Neural cell (in vitro differentiated cells): ENCODE data around the gene STK38. TPM values are rescaled to one million over a fixed set of nuclear protein-coding genes. Genes with fewer than 3 reads are reported as not detected.

Source experiments
- H2AFZ ChIP-seq: fragments of 200-600, 300-800 bp; sonication (generic), shearing (Covaris generic); 2 replicates; pipeline ENCODE4 v1.6.0; 2014; ENCODE audit warnings: low read depth, mild to moderate bottlenecking, antibody characterized with exemption, low read length, moderate library complexity
- H3F3A ChIP-seq: fragments of 200-600 bp; shearing (Covaris generic); 2 replicates; pipeline ENCODE4 v1.6.1; 2016; ENCODE audit warnings: mild to moderate bottlenecking, moderate library complexity, mixed read lengths, antibody characterized with exemption, low read length; ENCODE audit not compliant: insufficient read depth, poor library complexity, severe bottlenecking
- H3K27ac ChIP-seq: fragments of 200-600, 300-800 bp; sonication (generic), shearing (Covaris generic); 2 replicates; pipeline ENCODE4 v1.5.1; 2014; ENCODE audit warnings: mild to moderate bottlenecking, low read length, moderate library complexity
- H3K27me3 ChIP-seq: fragments of 300-800, 200-600 bp; sonication (generic), shearing (Covaris generic); 2 replicates; pipeline ENCODE4 v1.6.0; 2014; ENCODE audit warnings: mild to moderate bottlenecking, low read depth, low read length, moderate library complexity; ENCODE audit not compliant: insufficient read depth
- H3K36me3 ChIP-seq: fragments of 300-800, 200-600 bp; sonication (generic), shearing (Covaris generic); 2 replicates; pipeline ENCODE4 v1.5.1; 2014; ENCODE audit warnings: mild to moderate bottlenecking, antibody characterized with exemption, low read length, moderate library complexity; ENCODE audit not compliant: insufficient read depth
- H3K4me2 ChIP-seq: fragments of 300-800, 200-600 bp; sonication (generic), shearing (Covaris generic); 2 replicates; pipeline ENCODE4 v1.6.0; 2014; ENCODE audit warnings: mild to moderate bottlenecking, low read length
- H3K4me3 ChIP-seq: fragments of 300-800, 200-600 bp; sonication (generic), shearing (Covaris generic); 2 replicates; pipeline ENCODE4 v1.5.1; 2014; ENCODE audit warnings: mild to moderate bottlenecking, low read length, moderate library complexity
- H3K79me2 ChIP-seq: fragments of 200-600 bp; shearing (Covaris generic); replicated peaks from 2 replicates; pipeline ENCODE4 v1.6.0; 2014; ENCODE audit warnings: mild to moderate bottlenecking, low read length, moderate library complexity; ENCODE audit not compliant: insufficient read depth
- H3K9ac ChIP-seq: fragments of 300-800, 200-600 bp; sonication (generic), shearing (Covaris generic); 2 replicates; pipeline ENCODE4 v1.6.1; 2016; ENCODE audit warnings: mild to moderate bottlenecking, low read length, mixed read lengths
- H3K9me2 ChIP-seq: fragments of 200-600 bp; shearing (Covaris generic); 2 replicates; pipeline ENCODE4 v1.6.1; 2016; ENCODE audit warnings: mild to moderate bottlenecking, low read length, mixed read lengths; ENCODE audit not compliant: insufficient read depth
- H3K9me3 ChIP-seq: fragments of 200-600, 300-800 bp; sonication (generic), shearing (Covaris generic); 2 replicates; pipeline ENCODE4 v1.6.1; 2016; ENCODE audit warnings: mild to moderate bottlenecking, mixed run types, low read length, moderate library complexity, mixed read lengths
- H4K20me1 ChIP-seq: fragments of 200-600 bp; shearing (Covaris generic); 2 replicates; pipeline ENCODE4 v1.6.1; 2016; ENCODE audit warnings: mild to moderate bottlenecking, mixed run types; ENCODE audit not compliant: insufficient read depth
- EP300 ChIP-seq: fragments of 450-650 bp; conservative IDR thresholded peaks from 2 replicates; pipeline ENCODE4 v1.6.1; 2014; ENCODE audit warnings: antibody characterized with exemption, mild to moderate bottlenecking, moderate library complexity; ENCODE audit not compliant: poor library complexity, severe bottlenecking
- EZH2 ChIP-seq: fragments of 200-600, 300-800 bp; shearing (Covaris generic), sonication (generic); IDR thresholded peaks from 2 replicates; pipeline ENCODE4 v1.6.1; 2014; ENCODE audit warnings: antibody characterized with exemption, low read length, borderline replicate concordance, mild to moderate bottlenecking; ENCODE audit not compliant: insufficient read depth, poor library complexity, severe bottlenecking
- MXI1 ChIP-seq: fragments of 450-650 bp; conservative IDR thresholded peaks from 2 replicates; pipeline ENCODE4 v1.6.1; 2014; ENCODE audit warnings: antibody characterized with exemption, mild to moderate bottlenecking; ENCODE audit not compliant: poor library complexity, severe bottlenecking
- POLR2AphosphoS5 ChIP-seq: IDR thresholded peaks from 2 replicates; pipeline ENCODE4 v1.6.1; 2012
- RAD21 ChIP-seq: fragments of 450-650 bp; conservative IDR thresholded peaks from 2 replicates; pipeline ENCODE4 v1.6.1; 2014; ENCODE audit warnings: antibody characterized with exemption, mild to moderate bottlenecking, moderate library complexity
- SMC3 ChIP-seq: fragments of 450-650 bp; conservative IDR thresholded peaks from 2 replicates; pipeline ENCODE4 v1.6.1; 2014; ENCODE audit warnings: antibody characterized with exemption, mild to moderate bottlenecking, moderate library complexity; ENCODE audit not compliant: poor library complexity
- TAF1 ChIP-seq: IDR thresholded peaks from 2 replicates; pipeline ENCODE4 v1.6.1; 2012; ENCODE audit warnings: low read depth
- polyA plus RNA-seq: library from polyadenylated mRNA; depleted of rRNA; stranded (reverse); fragments of >200 nt; gene quantifications from 2 replicates; pipeline ENCODE4 v1.2.3, GENCODE V29; 2014
- TF ChIP-seq, protein P1 (sequence below): IDR thresholded peaks from 2 replicates; pipeline ENCODE4 v1.6.1; 2012; ENCODE audit warnings: borderline replicate concordance
- TF ChIP-seq, protein P2 (sequence below): fragments of 450-650 bp; IDR thresholded peaks from 2 replicates; pipeline ENCODE4 v1.5.1; 2014; ENCODE audit warnings: antibody characterized with exemption, mild to moderate bottlenecking, moderate library complexity; ENCODE audit not compliant: poor library complexity, severe bottlenecking

The STK38 gene
- polyA plus RNA-seq, 1 donor from 2014 or later, result 58.7 TPM

DNA sequence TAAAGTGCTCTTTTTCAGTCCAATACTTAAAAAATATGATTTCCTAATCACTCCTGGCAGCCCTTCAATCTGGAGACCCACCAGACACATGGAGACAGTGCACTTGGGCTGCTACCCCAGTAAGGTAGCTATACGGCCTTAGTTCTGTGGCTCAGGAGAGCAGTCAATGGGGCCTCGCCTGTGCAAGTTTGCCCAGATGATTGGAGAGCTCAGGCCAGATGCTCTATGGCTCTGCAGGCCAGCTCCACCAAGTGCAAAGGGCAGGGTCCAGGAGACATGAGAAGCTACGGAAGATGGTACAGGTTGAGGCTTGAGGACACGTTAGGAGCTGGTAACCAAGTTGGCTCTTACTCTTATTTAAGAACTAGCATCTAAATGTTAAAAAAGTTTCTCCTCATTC, 30.7 kb downstream of the STK38 start:
- Histone ChIP-seq H3K4me2 (no peak overlapping the region), H3K9me3 (no peaks in the 10 kb centered on the region), H3K27me3 (no peaks in the 10 kb centered on the region), H3K4me3 (no peak overlapping the region), H3K27ac (no peak overlapping the region), H3F3A (peaks cover 3% of the 10 kb centered on the region), H2AFZ (no peak overlapping the region), H3K9me2 (no peaks in the 10 kb centered on the region), H3K79me2 (no peaks in the 10 kb centered on the region), H3K36me3 (no peaks in the 10 kb centered on the region), H4K20me1 (no peaks in the 10 kb centered on the region), H3K9ac (no peak overlapping the region)
- TF ChIP-seq, protein P1, sequence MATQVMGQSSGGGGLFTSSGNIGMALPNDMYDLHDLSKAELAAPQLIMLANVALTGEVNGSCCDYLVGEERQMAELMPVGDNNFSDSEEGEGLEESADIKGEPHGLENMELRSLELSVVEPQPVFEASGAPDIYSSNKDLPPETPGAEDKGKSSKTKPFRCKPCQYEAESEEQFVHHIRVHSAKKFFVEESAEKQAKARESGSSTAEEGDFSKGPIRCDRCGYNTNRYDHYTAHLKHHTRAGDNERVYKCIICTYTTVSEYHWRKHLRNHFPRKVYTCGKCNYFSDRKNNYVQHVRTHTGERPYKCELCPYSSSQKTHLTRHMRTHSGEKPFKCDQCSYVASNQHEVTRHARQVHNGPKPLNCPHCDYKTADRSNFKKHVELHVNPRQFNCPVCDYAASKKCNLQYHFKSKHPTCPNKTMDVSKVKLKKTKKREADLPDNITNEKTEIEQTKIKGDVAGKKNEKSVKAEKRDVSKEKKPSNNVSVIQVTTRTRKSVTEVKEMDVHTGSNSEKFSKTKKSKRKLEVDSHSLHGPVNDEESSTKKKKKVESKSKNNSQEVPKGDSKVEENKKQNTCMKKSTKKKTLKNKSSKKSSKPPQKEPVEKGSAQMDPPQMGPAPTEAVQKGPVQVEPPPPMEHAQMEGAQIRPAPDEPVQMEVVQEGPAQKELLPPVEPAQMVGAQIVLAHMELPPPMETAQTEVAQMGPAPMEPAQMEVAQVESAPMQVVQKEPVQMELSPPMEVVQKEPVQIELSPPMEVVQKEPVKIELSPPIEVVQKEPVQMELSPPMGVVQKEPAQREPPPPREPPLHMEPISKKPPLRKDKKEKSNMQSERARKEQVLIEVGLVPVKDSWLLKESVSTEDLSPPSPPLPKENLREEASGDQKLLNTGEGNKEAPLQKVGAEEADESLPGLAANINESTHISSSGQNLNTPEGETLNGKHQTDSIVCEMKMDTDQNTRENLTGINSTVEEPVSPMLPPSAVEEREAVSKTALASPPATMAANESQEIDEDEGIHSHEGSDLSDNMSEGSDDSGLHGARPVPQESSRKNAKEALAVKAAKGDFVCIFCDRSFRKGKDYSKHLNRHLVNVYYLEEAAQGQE, result no peak
- TF ChIP-seq EZH2, result no peak
- TF ChIP-seq EP300, result no peak
- no peak for TF ChIP-seq MXI1

DNA sequence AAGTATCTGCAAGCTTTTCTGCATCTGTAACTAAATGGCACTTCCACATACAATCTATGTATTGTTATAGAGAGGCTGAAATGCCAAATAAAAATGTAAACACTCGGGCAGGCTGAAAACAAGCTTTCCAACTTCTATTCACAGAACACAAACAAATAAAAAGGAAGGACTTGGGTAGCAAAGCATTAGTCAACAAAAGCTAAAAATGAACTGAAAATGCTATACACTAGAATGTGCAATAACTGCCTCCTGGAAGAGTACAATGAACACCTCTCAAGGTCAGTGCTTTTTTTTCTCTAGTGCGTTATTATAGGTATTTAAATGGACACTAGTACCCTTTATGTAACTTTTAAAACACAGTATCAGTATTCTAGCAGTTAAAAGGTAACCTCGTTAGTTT, 31.4 kb downstream of the STK38 start:
- Histone ChIP-seq H3K9me2 (no peaks in the 10 kb centered on the region), H3K4me2 (no peak overlapping the region), H3K9me3 (no peaks in the 10 kb centered on the region), H3K79me2 (no peaks in the 10 kb centered on the region), H4K20me1 (no peaks in the 10 kb centered on the region), H3K27me3 (no peaks in the 10 kb centered on the region), H3K27ac (no peak overlapping the region), H3K4me3 (no peak overlapping the region), H3K36me3 (no peaks in the 10 kb centered on the region), H2AFZ (no peak overlapping the region), H3F3A (peaks cover 3% of the 10 kb centered on the region), H3K9ac (no peak overlapping the region)
- TF ChIP-seq EZH2 (no peak), MXI1 (no peak), RAD21 (no peak), POLR2AphosphoS5 (no peak), EP300 (no peak), SMC3 (no peak), TAF1 (no peak)
- TF ChIP-seq, protein P2, sequence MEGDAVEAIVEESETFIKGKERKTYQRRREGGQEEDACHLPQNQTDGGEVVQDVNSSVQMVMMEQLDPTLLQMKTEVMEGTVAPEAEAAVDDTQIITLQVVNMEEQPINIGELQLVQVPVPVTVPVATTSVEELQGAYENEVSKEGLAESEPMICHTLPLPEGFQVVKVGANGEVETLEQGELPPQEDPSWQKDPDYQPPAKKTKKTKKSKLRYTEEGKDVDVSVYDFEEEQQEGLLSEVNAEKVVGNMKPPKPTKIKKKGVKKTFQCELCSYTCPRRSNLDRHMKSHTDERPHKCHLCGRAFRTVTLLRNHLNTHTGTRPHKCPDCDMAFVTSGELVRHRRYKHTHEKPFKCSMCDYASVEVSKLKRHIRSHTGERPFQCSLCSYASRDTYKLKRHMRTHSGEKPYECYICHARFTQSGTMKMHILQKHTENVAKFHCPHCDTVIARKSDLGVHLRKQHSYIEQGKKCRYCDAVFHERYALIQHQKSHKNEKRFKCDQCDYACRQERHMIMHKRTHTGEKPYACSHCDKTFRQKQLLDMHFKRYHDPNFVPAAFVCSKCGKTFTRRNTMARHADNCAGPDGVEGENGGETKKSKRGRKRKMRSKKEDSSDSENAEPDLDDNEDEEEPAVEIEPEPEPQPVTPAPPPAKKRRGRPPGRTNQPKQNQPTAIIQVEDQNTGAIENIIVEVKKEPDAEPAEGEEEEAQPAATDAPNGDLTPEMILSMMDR, result no peak
- TF ChIP-seq, protein P1, result no peak
